D721Med (cell line): Measurements from ENCODE around the gene TRERF1.

Experiments
- DNase-seq: peaks from one replicate; pipeline ENCODE4 v3.0.0; 2011; ENCODE audit warnings: low spot score; ENCODE audit not compliant: insufficient read length
- FAIRE-seq: peaks from 2 replicates; lab custom pipeline; 2011; peaks lifted over from hg19 to GRCh38; lab: Jason Lieb, UNC
- CTCF ChIP-seq: IDR thresholded peaks from 2 replicates; pipeline ENCODE4 v1.5.1; 2012; ENCODE audit warnings: mild to moderate bottlenecking, control low read depth; ENCODE audit not compliant: insufficient read depth; ENCODE audit errors: missing control alignments

The TRERF1 gene

GRCh38 chr6:42345696-42346416 is 105.9 kb downstream of the TRERF1 start:
- DNase-seq (no peak), FAIRE-seq (no peak)
- no peak for TF ChIP-seq CTCF

- TF ChIP-seq CTCF, result no peak
- no peak for FAIRE-seq
- no peak for DNase-seq
Observed at GRCh38 chr6:42344756-42345155, 107.0 kb downstream of the TRERF1 start.

- TF ChIP-seq CTCF, result no peak
- DNase-seq (no peak), FAIRE-seq (no peak)
Observed at GRCh38 chr6:42341771-42342553, 109.8 kb downstream of the TRERF1 start.

- TF ChIP-seq CTCF, result no peak
- DNase-seq (no peak), FAIRE-seq (no peak)
Observed at GRCh38 chr6:42341221-42341620, 110.5 kb downstream of the TRERF1 start.

- DNase-seq (no peak), FAIRE-seq (no peak)
- no peak for TF ChIP-seq CTCF
Observed at GRCh38 chr6:42340511-42340910, 111.2 kb downstream of the TRERF1 start.

GRCh38 chr6:42339991-42340401 is 111.7 kb downstream of the TRERF1 start:
- DNase-seq, result no peak
- TF ChIP-seq CTCF, result no peak
- FAIRE-seq, result no peak

- FAIRE-seq (no peak), DNase-seq (no peak)
- no peak for TF ChIP-seq CTCF
Observed at GRCh38 chr6:42338744-42339222, 112.9 kb downstream of the TRERF1 start.
